ENCODE measurements around the gene NDUFB2. TPM values are rescaled to one million over a fixed set of nuclear protein-coding genes. Genes with fewer than 3 reads are reported as not detected.

The NDUFB2 gene
- total and polyA plus RNA-seq, 2 donors (not counting 1 experiment from before 2014, with no cell fraction given) = 67.9 to 171 TPM

DNA sequence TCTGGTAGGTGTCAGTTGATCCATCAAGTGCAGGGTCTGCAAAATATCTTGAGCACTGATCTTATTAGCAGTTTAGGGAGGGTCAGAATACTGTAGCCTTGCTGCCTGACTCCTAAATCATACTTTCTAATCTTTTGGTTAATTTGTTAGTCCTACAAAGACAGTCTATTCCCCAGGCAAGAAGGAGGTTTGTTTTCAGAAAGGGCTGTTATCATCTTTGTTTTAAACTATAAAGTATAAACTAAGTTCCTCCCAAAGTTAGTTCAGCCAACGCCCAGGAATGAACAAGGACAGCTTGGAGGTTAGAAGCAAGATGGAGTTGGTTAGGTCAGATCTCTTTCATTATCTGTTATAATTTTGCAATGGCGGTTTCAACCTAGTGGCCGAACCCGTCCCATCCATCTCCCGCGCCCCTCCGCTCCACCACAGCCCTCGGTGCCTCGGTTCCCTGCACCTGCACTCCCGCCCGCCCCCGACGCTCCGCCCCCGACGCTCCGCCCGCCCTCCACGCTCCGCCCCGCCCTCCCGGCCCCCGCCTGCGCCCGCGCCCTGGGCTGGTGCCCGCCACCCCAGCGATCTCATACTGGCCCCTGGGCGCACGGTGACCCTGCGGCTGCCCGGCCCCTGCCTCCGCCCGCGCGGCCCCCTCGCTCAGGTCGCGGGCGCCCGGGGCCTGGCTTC is 24.0 kb upstream of the NDUFB2 start, which contains the start of gene ADCK2:
ADCK2 (plus strand) TSS at position 564 of the 681 bp plus-strand sequence. CDS start 386 bp downstream, outside the sequence.
- ATAC-seq (ENCODE audit: low read depth) (peak; percentile 70), DNase-seq (no peak)
- Mint-ChIP-seq H3K4me1 (peaks cover 46% of the 10 kb centered on the region), H3K27me3 (no peaks in the 10 kb centered on the region), H3K4me3 (peak within 1 kb of the TSS; percentile 87), H3K27ac (peak within 1 kb of the TSS; percentile 91), H3K9me3 (ENCODE audit: insufficient read depth) (no peaks in the 10 kb centered on the region)
- peaks cover 42 to 49% of the 10 kb centered on the region in 2 donors for H3K4me1 ChIP-seq (ENCODE audit: control insufficient read depth in 2 of 2, insufficient read depth in 2 of 2, low read length in 2 of 2)
- peak within 1 kb of the TSS; percentile 4 to 76 (median 70) for H3K4me3 ChIP-seq (ENCODE audit: control extremely low read depth in 1 of 5, extremely low read depth in 1 of 5, insufficient read depth in 1 of 5, low read depth in 2 of 5, low read length in 4 of 5)
- POLR2A ChIA-PET = interaction anchor here (1.2 to 1.3 kb wide), 2 partner anchors 24 to 342 kb away, joined by 3 to 4 read pairs; partner anchors contain the start of genes MRPS33 and NDUFB2
- peaks cover 10% of the 10 kb centered on the region for H3K79me2 ChIP-seq (ENCODE audit: control insufficient read depth, insufficient read depth, low read length)
- H3K4me2 ChIP-seq (replicated peaks; ENCODE audit: low read depth, low read length, poor library complexity, severe bottlenecking) = peak within 1 kb of the TSS; percentile 80
- H3K36me3 ChIP-seq (replicated peaks in 1 of 2; ENCODE audit: control extremely low read depth in 1 of 2, control insufficient read depth in 1 of 2, extremely low read depth in 1 of 2, insufficient read depth in 2 of 2, low read length in 1 of 2) = no peaks in the 10 kb centered on the region
- H3K27ac ChIP-seq (ENCODE audit: low read length in 2 of 2) = peak within 1 kb of the TSS; percentile 48 to 79
- no peak for TF ChIP-seq EZH2 (IDR thresholded peaks at IDR 0.05; ENCODE audit: borderline replicate concordance, insufficient read depth, low read depth, low read length, poor library complexity, severe bottlenecking)
- TF ChIP-seq, protein P1, sequence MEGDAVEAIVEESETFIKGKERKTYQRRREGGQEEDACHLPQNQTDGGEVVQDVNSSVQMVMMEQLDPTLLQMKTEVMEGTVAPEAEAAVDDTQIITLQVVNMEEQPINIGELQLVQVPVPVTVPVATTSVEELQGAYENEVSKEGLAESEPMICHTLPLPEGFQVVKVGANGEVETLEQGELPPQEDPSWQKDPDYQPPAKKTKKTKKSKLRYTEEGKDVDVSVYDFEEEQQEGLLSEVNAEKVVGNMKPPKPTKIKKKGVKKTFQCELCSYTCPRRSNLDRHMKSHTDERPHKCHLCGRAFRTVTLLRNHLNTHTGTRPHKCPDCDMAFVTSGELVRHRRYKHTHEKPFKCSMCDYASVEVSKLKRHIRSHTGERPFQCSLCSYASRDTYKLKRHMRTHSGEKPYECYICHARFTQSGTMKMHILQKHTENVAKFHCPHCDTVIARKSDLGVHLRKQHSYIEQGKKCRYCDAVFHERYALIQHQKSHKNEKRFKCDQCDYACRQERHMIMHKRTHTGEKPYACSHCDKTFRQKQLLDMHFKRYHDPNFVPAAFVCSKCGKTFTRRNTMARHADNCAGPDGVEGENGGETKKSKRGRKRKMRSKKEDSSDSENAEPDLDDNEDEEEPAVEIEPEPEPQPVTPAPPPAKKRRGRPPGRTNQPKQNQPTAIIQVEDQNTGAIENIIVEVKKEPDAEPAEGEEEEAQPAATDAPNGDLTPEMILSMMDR (IDR thresholded peaks at IDR 0.05) = no peak
- H2AFZ ChIP-seq (ENCODE audit: insufficient read depth, low read depth, low read length, poor library complexity, severe bottlenecking) = peak within 1 kb of the TSS; percentile 90
- CTCF ChIA-PET = interaction anchor here (1.0 to 1.7 kb wide), 3 partner anchors 12 to 1066 kb away, joined by 3 to 4 read pairs (median 3); partner anchors contain the start of gene SSBP1
- no peaks in the 10 kb centered on the region for H3K27me3 ChIP-seq (replicated peaks in 1 of 4; ENCODE audit: control extremely low read depth in 1 of 4, control insufficient read depth in 3 of 4, insufficient read depth in 4 of 4, low read length in 3 of 4)
- H3K9me3 ChIP-seq (ENCODE audit: control extremely low read depth in 1 of 3, control insufficient read depth in 2 of 3, insufficient read depth in 1 of 3, low read length in 2 of 3) = peaks cover 0 to 7% (median 0%) of the 10 kb centered on the region in 3 donors
- no peaks in the 10 kb centered on the region for H4K20me1 ChIP-seq (ENCODE audit: control insufficient read depth, insufficient read depth, low read length, poor library complexity, severe bottlenecking)
- under 1% methylated on average over 34 of the region's 41 CpGs for WGBS (ENCODE audit: insufficient coverage)
- intact Hi-C loops (cut with micrococcal nuclease) = loop anchor here (2.0 to 10.0 kb wide), 6 partner anchors 16 to 1328 kb away; partner anchors contain the start of genes FMC1, KDM7A, MRPS33 and SLC37A3
- peak within 1 kb of the TSS; percentile 75 for H3K9ac ChIP-seq (ENCODE audit: low read length)
